ENCODE results near the gene ADORA2B.
A peak's percentile ranks its signal among the peaks of the same experiment; 100 is the strongest.
"Not testable (repeated sequence)": the region's sequence is repeated elsewhere in the genome, so short reads cannot be mapped to it uniquely, and the experiment has no call there.

ADORA2B gene

GRCh38 chr17:15926039-15926740 lies 18.7 kb upstream of the ADORA2B start:
- no peak for DNase-seq

DNA sequence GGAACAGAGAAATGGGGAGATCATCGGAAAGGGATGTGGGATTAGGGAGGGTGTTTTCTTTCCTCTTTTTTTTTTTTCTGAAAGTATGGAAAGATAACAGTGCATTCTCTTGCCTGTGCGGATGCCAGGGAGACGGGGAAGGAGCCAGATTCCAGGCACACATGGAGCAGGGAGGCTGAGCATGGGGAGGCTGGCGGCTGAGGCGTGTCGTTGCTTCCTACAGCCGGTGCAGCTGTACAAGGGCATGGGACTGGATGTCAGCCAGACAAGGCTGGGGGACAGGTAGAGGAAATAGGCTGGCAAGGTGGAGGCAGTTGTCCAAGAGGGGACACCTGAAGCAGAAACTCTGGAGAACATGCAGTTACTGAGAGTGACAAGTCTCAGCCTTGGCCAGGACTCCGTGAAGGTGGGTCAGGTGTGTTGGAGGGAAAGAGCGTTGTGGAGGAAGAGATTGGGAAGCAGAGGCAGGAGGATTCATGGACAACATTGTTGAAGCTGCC lies 16.6 kb upstream of the ADORA2B start:
- no peak for DNase-seq

- no peak for DNase-seq
Observed at GRCh38 chr17:15929941-15930340, 15.0 kb upstream of the ADORA2B start.

- no peak for DNase-seq
Observed at GRCh38 chr17:15930426-15930825, 14.5 kb upstream of the ADORA2B start.

GRCh38 chr17:15931394-15931793 lies 13.5 kb upstream of the ADORA2B start:
- DNase-seq = no peak

GRCh38 chr17:15934866-15935265 lies 10.1 kb upstream of the ADORA2B start:
- no peak for DNase-seq

- no peak for DNase-seq
Observed at GRCh38 chr17:15935891-15936290, 9.0 kb upstream of the ADORA2B start.

DNA sequence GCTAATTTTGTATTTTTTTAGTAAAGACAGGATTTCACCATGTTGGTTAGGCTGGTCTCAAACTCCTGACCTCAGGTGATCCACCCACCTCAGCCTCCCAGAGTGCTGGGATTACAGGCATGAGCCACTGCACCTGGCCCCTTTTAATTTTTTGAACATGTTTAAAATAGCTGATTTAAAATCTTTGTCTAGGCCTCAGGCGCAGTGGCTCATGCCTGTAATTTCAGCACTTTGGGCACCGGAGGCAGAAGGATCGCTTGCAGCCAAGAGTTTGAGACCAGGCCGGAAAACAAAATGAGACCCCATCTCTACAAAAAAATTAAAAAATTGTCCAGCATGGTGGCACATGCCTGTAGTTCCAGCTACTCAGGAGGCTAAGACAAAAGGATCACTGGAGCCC lies 8.4 kb upstream of the ADORA2B start:
- not testable (repeated sequence) for DNase-seq

DNA sequence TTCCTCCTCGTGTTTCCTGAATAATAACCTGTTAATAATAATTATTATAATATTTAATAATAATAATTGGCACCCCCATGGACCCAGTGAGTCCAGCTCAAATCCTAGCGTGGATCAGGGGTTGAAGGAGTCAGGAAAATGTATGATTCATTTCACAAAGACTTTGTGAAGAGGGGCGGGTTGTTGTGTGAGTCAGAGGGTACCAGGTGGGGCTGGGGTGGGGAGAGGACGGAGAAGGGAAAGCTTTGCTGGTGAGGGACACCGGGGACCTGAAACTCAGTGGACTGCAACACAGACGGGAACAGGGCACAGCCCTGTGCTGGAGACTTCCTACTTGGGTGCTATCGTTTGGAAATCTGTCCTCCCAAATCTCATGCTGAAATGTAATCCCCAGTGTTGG lies 3.1 kb upstream of the ADORA2B start:
- DNase-seq = no peak

GRCh38 chr17:15942207-15942833 lies 2.6 kb upstream of the ADORA2B start:
- DNase-seq = peak; percentile 30 to 60

GRCh38 chr17:15943971-15944758 lies 765 bp upstream of the ADORA2B start:
- no peak for DNase-seq

- peak in 1 of 2 donors; percentile 61 for DNase-seq
Observed at GRCh38 chr17:15945527-15946191, 729 bp downstream of the ADORA2B start.

DNA sequence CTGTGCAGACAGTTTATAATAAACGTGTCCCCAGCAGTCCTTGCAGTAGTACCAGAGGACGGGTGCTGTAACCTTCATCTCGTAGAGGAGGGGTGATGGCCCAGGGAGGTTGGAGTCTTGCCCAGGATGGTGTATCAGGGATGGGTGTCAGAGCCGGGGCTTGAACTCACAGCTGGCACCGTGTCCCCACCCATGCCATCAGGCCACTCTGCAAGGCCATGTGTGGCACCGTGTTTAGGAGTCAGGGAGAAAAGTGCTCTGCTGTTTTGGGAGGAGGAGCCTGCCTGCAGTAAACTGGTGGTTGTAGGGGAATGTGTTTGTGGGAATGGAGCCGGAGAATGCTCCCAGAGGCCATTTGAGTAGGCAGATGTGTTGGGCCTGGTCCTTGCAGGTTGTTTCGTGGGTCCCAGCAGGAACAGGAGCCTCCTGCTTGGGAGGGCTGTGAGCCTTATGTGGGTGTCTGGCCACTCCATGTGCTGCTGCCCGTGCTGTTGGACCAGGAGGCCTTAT lies 1.7 kb downstream of the ADORA2B start:
- no peak for DNase-seq

DNA sequence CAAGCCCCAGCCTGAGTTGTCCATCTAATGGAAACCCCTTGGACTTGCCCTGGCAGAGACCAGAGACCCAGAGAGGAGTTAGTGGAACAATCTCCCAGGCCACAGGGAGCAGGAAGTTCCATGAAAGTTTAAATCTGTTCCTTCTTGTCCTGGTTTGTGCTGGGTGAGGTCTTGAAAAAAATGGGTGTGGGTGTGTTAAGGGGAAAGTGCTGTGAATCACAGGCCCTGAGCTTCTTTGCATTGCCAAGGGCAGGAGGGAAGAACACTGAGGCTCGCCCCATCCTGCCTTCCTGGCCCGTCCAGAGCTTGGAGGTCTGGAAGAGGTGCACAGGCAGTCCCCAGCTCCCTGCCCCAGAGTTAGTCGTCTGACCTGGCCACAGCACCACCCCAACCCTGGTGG lies 2.3 kb downstream of the ADORA2B start:
- DNase-seq = no peak

GRCh38 chr17:15947976-15948752 lies 3.2 kb downstream of the ADORA2B start:
- DNase-seq = no peak

DNA sequence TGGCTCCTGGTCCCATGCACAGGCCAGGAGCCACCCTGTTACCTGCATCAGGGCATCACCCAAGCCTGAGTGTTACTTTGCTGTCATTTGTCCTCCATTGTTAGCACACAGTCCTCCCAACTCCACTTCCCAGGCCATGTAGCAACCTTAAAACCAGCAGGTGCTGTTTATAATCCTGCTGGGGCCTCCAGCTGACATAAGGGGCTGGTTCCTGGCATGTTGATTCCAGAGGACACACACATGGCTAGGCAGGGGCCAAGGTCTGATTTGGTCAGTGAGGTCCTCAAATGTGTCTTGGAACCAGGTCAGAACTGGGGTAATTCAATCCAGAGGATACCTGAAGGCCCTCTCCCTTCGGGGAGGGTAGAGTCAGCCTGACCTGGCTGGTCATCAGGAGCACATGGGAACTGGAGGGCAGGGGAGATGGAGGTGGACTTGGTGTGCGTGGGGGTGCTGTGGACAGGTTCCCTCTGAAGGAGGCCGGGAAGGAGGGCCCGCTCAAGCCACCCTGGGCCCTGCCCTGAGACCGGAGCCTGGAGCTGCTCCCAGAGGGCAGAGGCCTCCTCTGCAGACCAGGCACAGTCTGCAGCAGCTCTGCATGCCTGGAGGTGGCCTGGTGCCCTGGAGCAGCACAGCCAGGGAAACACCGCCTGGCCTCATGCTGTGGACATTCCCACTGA lies 6.6 kb downstream of the ADORA2B start:
- no peak for DNase-seq

DNA sequence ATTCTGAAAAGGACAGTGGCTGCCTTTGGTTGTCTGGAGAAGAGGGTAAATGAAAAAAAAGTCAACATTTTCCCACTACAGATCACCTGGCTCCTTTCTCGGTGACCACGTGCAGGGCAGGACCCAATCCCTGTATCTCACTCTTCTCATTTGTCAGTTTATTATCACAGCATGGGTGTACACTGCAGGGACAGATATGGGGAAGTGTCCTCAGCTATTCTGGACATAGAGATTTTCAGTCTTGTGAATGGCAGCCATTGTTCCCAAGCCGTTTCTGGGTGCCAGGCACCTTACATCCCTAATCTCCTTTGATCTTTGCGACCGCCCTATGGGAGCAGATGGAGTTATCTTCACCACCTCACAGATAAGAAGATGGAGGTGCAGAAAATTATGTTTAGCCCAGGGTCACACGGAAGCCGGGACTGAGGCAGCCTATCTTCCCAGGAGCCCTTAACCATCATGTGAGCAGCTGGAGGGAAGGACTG lies 7.2 kb downstream of the ADORA2B start:
- DNase-seq = no peak

- DNase-seq = no peak
Observed at GRCh38 chr17:15952916-15953790, 8.2 kb downstream of the ADORA2B start.

GRCh38 chr17:15954222-15954621 lies 9.3 kb downstream of the ADORA2B start:
- DNase-seq = no peak

DNA sequence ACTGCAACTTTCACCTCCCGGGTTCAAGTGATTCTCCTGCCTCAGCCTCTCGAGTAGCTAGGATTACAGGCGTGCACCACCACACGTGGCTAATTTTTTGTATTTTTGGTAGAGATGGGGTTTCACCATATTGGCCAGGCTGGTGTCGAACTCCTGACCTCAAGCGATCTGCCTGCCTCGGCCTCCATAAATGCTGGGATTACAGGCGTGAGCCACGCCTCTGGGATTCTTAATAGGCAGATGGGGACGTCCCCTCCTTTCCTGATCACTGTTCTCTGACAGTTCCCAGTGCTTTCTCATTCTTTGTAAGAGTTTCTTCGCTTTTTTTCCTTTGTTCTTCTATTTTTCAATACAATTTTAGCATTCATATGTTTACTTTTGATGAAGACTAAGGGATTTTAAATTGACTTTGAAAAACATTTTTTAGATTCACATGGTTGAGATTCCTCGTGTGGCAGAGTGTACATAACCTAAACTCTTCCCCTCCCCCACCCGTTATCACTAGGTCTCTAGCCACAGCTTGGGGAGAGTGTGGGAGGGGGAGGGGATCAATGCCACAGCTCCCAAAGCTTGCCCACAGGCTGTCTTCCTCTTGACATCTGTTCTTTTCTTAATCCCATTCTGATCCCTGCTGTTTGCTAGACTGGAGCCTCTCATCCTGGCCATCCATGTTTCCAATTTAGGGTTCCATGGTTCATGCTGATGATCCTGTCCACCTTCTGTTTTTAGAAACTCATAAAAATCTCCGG lies 11.0 kb downstream of the ADORA2B start:
- no peak for DNase-seq

Data from bone marrow (tissue), 2 donors.